Neuronal stem cell (in vitro differentiated cells): ENCODE results near the gene LINC01488.

Experiments used
- DNase-seq: peaks from one replicate; pipeline ENCODE4 v3.0.0-alpha.2; 2013; ENCODE audit warnings: low spot score
- H2AFZ ChIP-seq: one replicate; pipeline ENCODE4 v1.6.1; 2013; ENCODE audit warnings: mild to moderate bottlenecking, low read length, inconsistent platforms
- H2AK5ac ChIP-seq: 2 replicates; pipeline ENCODE4 v1.6.1; 2013; ENCODE audit warnings: low read depth, mild to moderate bottlenecking, inconsistent platforms, low read length, moderate library complexity, mixed read lengths
- H2BK120ac ChIP-seq: 2 replicates; pipeline ENCODE4 v1.6.1; 2013; ENCODE audit warnings: low read depth, mild to moderate bottlenecking, inconsistent platforms, low read length, moderate library complexity, mixed read lengths
- H2BK12ac ChIP-seq: one replicate; pipeline ENCODE4 v1.6.1; 2013; ENCODE audit warnings: low read length, inconsistent platforms
- H2BK15ac ChIP-seq: 2 replicates; pipeline ENCODE4 v1.6.1; 2013; ENCODE audit warnings: mild to moderate bottlenecking, low read length, inconsistent platforms, mixed read lengths
- H2BK5ac ChIP-seq: one replicate; pipeline ENCODE4 v1.6.1; 2013; ENCODE audit warnings: inconsistent platforms, mild to moderate bottlenecking, low read length, moderate library complexity
- H3K14ac ChIP-seq: one replicate; pipeline ENCODE4 v1.6.1; 2013; ENCODE audit warnings: low read length, inconsistent platforms
- H3K18ac ChIP-seq: 2 replicates; pipeline ENCODE4 v1.6.1; 2013; ENCODE audit warnings: low read length, inconsistent platforms
- H3K23ac ChIP-seq: 2 replicates; pipeline ENCODE4 v1.6.1; 2013; ENCODE audit warnings: low read depth, mild to moderate bottlenecking, mixed read lengths, low read length, inconsistent platforms; ENCODE audit not compliant: poor library complexity
- H3K27ac ChIP-seq: replicated peaks from 3 replicates; pipeline ENCODE4 v1.5.1; 2013; ENCODE audit warnings: low read length, inconsistent platforms
- H3K27me3 ChIP-seq, 3 experiments: 2 replicates each; pipeline ENCODE4 v1.6.1; 2013; ENCODE audit warnings: low read length in 3 of 3, mild to moderate bottlenecking in 2 of 3, inconsistent platforms in 1 of 3, low read depth in 1 of 3, mixed read lengths in 1 of 3, moderate library complexity in 1 of 3; ENCODE audit not compliant: control insufficient read depth in 3 of 3, insufficient read depth in 3 of 3
- H3K36me3 ChIP-seq, 2 donors: replicated peaks in 1 of 2; 2 replicates each; pipeline ENCODE4 v1.6.1; 2013; ENCODE audit warnings: low read length in 2 of 2; ENCODE audit not compliant: control insufficient read depth in 2 of 2, insufficient read depth in 2 of 2
- H3K4ac ChIP-seq: 2 replicates; pipeline ENCODE4 v1.6.1; 2013; ENCODE audit warnings: inconsistent platforms, mild to moderate bottlenecking, low read length, moderate library complexity
- H3K4me1 ChIP-seq, 2 donors: 1 replicate in 1 of 2; 2 replicates in 1 of 2; pipeline ENCODE4 v1.6.1; 2013; ENCODE audit warnings: low read length in 2 of 2, low read depth in 1 of 2; ENCODE audit not compliant: control insufficient read depth in 2 of 2, insufficient read depth in 1 of 2
- H3K4me2 ChIP-seq: one replicate; pipeline ENCODE4 v1.6.1; 2013; ENCODE audit warnings: mild to moderate bottlenecking, low read length, inconsistent platforms; ENCODE audit not compliant: insufficient read depth, poor library complexity, severe bottlenecking
- H3K4me3 ChIP-seq, 2 donors: 2 replicates each; pipeline ENCODE4 v1.5.1; 2013; ENCODE audit warnings: low read length in 2 of 2, mild to moderate bottlenecking in 2 of 2, inconsistent platforms in 1 of 2, moderate library complexity in 1 of 2
- H3K79me1 ChIP-seq: one replicate; pipeline ENCODE4 v1.6.1; 2013; ENCODE audit warnings: low read depth, mild to moderate bottlenecking, inconsistent platforms, low read length, moderate library complexity
- H3K9ac ChIP-seq: one replicate; pipeline ENCODE4 v1.6.1; 2013; ENCODE audit warnings: mild to moderate bottlenecking, low read depth, low read length, inconsistent platforms; ENCODE audit not compliant: poor library complexity
- H3K9me3 ChIP-seq, 2 donors: replicated peaks in 1 of 2; 2 replicates each; pipeline versions ENCODE3 to v1.6.1; 2013; ENCODE audit warnings: low read length in 2 of 2, mild to moderate bottlenecking in 2 of 2, inconsistent platforms in 1 of 2, low read depth in 1 of 2, mixed read lengths in 1 of 2, moderate library complexity in 1 of 2; ENCODE audit not compliant: control insufficient read depth in 2 of 2, insufficient read depth in 1 of 2
- H4K8ac ChIP-seq: one replicate; pipeline ENCODE4 v1.6.1; 2013; ENCODE audit warnings: low read depth, mild to moderate bottlenecking, inconsistent platforms, low read length, moderate library complexity
- H4K91ac ChIP-seq: one replicate; pipeline ENCODE4 v1.6.1; 2013; ENCODE audit warnings: low read length, low read depth, mild to moderate bottlenecking, inconsistent platforms; ENCODE audit not compliant: poor library complexity
- WGBS, 2 donors: extraction: QIAGEN DNeasy Blood & Tissue Kit; methylation state at CpG; one replicate each; pipeline ENCODE4 v1.1.7; 2013; ENCODE audit warnings: missing lambda C conversion rate in 2 of 2, mixed read lengths in 1 of 2; ENCODE audit not compliant: insufficient read length in 2 of 2, insufficient replicate concordance in 1 of 2; ENCODE audit errors: extremely low coverage in 2 of 2; 5-methylcytosine and 5-hydroxymethylcytosine counted together

Gene LINC01488

GRCh38 chr11:69450064-69450856 lies 31.2 kb upstream of the LINC01488 start:
- H2BK12ac ChIP-seq = no peak overlapping the region
- no peaks in the 10 kb centered on the region for H3K79me1 ChIP-seq
- H2BK120ac ChIP-seq = no peak overlapping the region
- no peak overlapping the region for H3K27ac ChIP-seq
- peaks cover 4 to 9% of the 10 kb centered on the region in 2 donors for H3K4me1 ChIP-seq
- H2AK5ac ChIP-seq = peak overlapping the region; percentile 56
- no peak overlapping the region for H2BK5ac ChIP-seq
- H2BK15ac ChIP-seq = peak overlapping the region; percentile 41
- H3K23ac ChIP-seq = no peak overlapping the region
- no peaks in the 10 kb centered on the region for H3K36me3 ChIP-seq
- no peak overlapping the region for H3K4ac ChIP-seq
- H3K27me3 ChIP-seq = no peaks in the 10 kb centered on the region
- H3K9ac ChIP-seq = no peak overlapping the region
- H2AFZ ChIP-seq = no peak overlapping the region
- WGBS, 2 donors = no CpG with 5 or more reads among the region's 18 CpGs
- H3K18ac ChIP-seq = peak overlapping the region; percentile 86
- H3K14ac ChIP-seq = no peak overlapping the region
- H4K8ac ChIP-seq = no peak overlapping the region
- H4K91ac ChIP-seq = no peak overlapping the region
- peaks cover 0 to 6% of the 10 kb centered on the region in 2 donors for H3K9me3 ChIP-seq
- H3K4me2 ChIP-seq = no peak overlapping the region
- no peak overlapping the region for H3K4me3 ChIP-seq
- no peak for DNase-seq

DNA sequence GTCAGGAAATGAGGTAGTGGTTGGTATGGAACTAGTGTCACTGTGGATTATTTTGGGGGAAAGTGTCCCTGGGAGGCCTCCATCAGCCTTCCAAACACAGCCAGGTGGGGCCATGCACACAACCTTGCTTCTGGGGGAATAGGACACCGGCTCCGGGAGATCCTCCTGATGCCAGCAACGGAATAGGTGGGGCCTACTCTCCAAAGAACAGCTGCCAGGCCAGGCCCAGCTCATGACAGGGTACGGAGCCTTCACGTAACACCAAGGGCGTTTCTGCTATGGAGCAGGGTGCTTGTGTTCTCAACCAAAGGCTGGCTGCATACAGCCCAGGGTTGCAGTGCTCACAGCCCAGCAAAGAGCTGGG lies 30.6 kb upstream of the LINC01488 start:
- H2AFZ ChIP-seq = no peak overlapping the region
- no peak overlapping the region for H3K14ac ChIP-seq
- no peak overlapping the region for H3K4ac ChIP-seq
- H3K18ac ChIP-seq = peak overlapping the region; percentile 45
- peaks cover 4 to 9% of the 10 kb centered on the region in 2 donors for H3K4me1 ChIP-seq
- H2AK5ac ChIP-seq = peak overlapping the region; percentile 56
- H3K36me3 ChIP-seq = no peaks in the 10 kb centered on the region
- peaks cover 0 to 6% of the 10 kb centered on the region in 2 donors for H3K9me3 ChIP-seq
- H4K8ac ChIP-seq = no peak overlapping the region
- H2BK15ac ChIP-seq = peak overlapping the region; percentile 12
- H2BK5ac ChIP-seq = no peak overlapping the region
- no peak for DNase-seq
- H3K27me3 ChIP-seq = no peaks in the 10 kb centered on the region
- WGBS, 2 donors = no CpG with 5 or more reads among the region's 6 CpGs
- H2BK120ac ChIP-seq = no peak overlapping the region
- H3K9ac ChIP-seq = no peak overlapping the region
- H4K91ac ChIP-seq = no peak overlapping the region
- H3K27ac ChIP-seq = no peak overlapping the region
- H2BK12ac ChIP-seq = no peak overlapping the region
- H3K23ac ChIP-seq = no peak overlapping the region
- H3K79me1 ChIP-seq = no peaks in the 10 kb centered on the region
- no peak overlapping the region for H3K4me2 ChIP-seq
- H3K4me3 ChIP-seq = no peak overlapping the region

- no peak overlapping the region for H3K4me2 ChIP-seq
- no peak overlapping the region for H3K4ac ChIP-seq
- H2BK120ac ChIP-seq = no peak overlapping the region
- no peak overlapping the region for H4K91ac ChIP-seq
- H3K9ac ChIP-seq = no peak overlapping the region
- no peak overlapping the region for H3K14ac ChIP-seq
- peaks cover 0 to 6% of the 10 kb centered on the region in 2 donors for H3K9me3 ChIP-seq
- no peak overlapping the region for H2BK5ac ChIP-seq
- no peak overlapping the region for H2BK12ac ChIP-seq
- H3K27me3 ChIP-seq = no peaks in the 10 kb centered on the region
- H3K23ac ChIP-seq = no peak overlapping the region
- no peaks in the 10 kb centered on the region for H3K79me1 ChIP-seq
- H3K4me3 ChIP-seq = no peak overlapping the region
- H3K36me3 ChIP-seq = no peaks in the 10 kb centered on the region
- DNase-seq = no peak
- H4K8ac ChIP-seq = no peak overlapping the region
- no peak overlapping the region for H2AK5ac ChIP-seq
- no peak overlapping the region for H3K18ac ChIP-seq
- no peak overlapping the region for H3K27ac ChIP-seq
- peaks cover 4 to 9% of the 10 kb centered on the region in 2 donors for H3K4me1 ChIP-seq
- H2BK15ac ChIP-seq = no peak overlapping the region
- no peak overlapping the region for H2AFZ ChIP-seq
These were observed 30.2 kb upstream of the LINC01488 start for GRCh38 chr11:69451289-69451688.

- Histone ChIP-seq H2BK120ac (no peak overlapping the region), H3K9ac (no peak overlapping the region), H3K4me1 (peaks cover 4 to 9% of the 10 kb centered on the region in 2 donors), H2BK12ac (no peak overlapping the region), H3K79me1 (no peaks in the 10 kb centered on the region), H3K4me2 (no peak overlapping the region), H2AFZ (no peak overlapping the region), H2BK5ac (no peak overlapping the region), H3K23ac (no peak overlapping the region), H3K27ac (no peak overlapping the region), H3K9me3 (peaks cover 0 to 6% of the 10 kb centered on the region in 2 donors), H2AK5ac (peak overlapping the region; percentile 64), H2BK15ac (peak overlapping the region; percentile 2), H3K27me3 (no peaks in the 10 kb centered on the region), H4K8ac (no peak overlapping the region), H3K14ac (no peak overlapping the region), H3K4me3 (no peak overlapping the region), H4K91ac (no peak overlapping the region), H3K36me3 (no peaks in the 10 kb centered on the region), H3K4ac (no peak overlapping the region), H3K18ac (peak overlapping the region; percentile 36)
- no peak for DNase-seq
- WGBS, 2 donors = no CpG with 5 or more reads among the region's 6 CpGs
These were observed 29.1 kb upstream of the LINC01488 start for GRCh38 chr11:69452206-69452987.
